22Rv1 (cell line): ENCODE measurements around the gene MEIS3.

Source experiments
- ZFX ChIP-seq: fragments of 450-650 bp; IDR thresholded peaks from 2 replicates; pipeline ENCODE4 v1.6.1; 2017; ENCODE audit warnings: antibody characterized with exemption, borderline replicate concordance
- TF ChIP-seq, protein P1 (sequence below): fragments of 450-650 bp; IDR thresholded peaks from 2 replicates; pipeline ENCODE4 v1.5.1; 2017; ENCODE audit warnings: mild to moderate bottlenecking

DNA sequence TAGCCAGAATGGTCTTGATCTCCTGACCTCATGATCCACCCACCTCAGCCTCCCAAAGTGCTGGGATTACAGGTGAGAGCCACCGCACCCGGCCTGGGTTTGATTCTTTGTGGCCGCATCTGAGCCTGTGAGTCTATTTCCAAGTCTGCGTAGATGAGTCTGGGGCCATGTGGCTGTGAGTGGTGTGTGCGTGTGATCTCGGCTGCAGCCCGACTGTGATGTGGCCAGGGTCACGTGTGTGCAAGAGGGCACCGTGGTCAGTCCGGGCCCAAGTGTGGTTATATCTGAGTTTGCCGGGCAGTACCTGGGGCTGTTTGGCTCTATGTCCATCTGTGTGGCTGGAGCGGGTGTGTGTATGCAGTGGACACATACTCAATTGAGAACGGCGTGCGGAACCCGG, 5.4 kb downstream of the MEIS3 start:
- TF ChIP-seq, protein P1, sequence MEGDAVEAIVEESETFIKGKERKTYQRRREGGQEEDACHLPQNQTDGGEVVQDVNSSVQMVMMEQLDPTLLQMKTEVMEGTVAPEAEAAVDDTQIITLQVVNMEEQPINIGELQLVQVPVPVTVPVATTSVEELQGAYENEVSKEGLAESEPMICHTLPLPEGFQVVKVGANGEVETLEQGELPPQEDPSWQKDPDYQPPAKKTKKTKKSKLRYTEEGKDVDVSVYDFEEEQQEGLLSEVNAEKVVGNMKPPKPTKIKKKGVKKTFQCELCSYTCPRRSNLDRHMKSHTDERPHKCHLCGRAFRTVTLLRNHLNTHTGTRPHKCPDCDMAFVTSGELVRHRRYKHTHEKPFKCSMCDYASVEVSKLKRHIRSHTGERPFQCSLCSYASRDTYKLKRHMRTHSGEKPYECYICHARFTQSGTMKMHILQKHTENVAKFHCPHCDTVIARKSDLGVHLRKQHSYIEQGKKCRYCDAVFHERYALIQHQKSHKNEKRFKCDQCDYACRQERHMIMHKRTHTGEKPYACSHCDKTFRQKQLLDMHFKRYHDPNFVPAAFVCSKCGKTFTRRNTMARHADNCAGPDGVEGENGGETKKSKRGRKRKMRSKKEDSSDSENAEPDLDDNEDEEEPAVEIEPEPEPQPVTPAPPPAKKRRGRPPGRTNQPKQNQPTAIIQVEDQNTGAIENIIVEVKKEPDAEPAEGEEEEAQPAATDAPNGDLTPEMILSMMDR: no peak
- TF ChIP-seq ZFX: no peak
